Hypothalamus (tissue), 51 donors: ENCODE data around the gene SPACA4.
"Not testable (repeated sequence)": the region's sequence is repeated elsewhere in the genome, so short reads cannot be mapped to it uniquely, and the experiment has no call there.

ENCODE experiments used
- DNase-seq, 51 donors: peaks; one replicate each; lab custom pipeline; 2025; lab: John Stamatoyannopoulos, UW

Gene SPACA4

DNA sequence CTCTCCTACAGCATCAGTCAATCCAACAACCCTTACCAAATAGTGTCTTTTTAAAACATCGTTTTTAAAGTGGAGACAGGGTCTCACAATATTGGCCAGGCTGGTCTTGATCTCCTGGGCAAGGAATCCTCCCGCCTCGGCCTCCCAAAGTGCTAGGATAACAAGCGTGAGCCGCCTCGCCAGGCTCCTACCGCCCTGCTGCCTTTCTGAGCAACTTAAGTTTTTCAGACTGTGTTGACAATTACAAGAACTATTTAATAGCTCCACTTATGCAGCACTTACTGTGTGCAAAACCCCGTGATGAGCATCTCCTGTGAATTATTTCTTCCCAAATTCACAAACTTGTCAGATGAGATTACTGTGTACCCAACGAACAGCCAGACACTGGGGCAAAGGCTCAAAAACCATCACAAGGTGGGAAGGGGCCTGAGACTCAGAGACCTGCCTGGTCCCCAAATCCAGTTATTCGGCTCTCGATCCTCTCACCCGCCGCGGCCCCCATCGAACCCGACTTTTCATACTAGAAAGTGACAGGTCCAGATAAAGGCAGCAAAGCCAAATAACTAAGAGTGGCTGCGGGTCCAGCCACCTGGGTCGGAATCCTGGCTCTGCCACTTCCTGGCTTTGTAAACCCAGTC lies 11.9 kb downstream of the SPACA4 start:
- peak in 2 of 51 donors; percentile 50 to 60 for DNase-seq

DNA sequence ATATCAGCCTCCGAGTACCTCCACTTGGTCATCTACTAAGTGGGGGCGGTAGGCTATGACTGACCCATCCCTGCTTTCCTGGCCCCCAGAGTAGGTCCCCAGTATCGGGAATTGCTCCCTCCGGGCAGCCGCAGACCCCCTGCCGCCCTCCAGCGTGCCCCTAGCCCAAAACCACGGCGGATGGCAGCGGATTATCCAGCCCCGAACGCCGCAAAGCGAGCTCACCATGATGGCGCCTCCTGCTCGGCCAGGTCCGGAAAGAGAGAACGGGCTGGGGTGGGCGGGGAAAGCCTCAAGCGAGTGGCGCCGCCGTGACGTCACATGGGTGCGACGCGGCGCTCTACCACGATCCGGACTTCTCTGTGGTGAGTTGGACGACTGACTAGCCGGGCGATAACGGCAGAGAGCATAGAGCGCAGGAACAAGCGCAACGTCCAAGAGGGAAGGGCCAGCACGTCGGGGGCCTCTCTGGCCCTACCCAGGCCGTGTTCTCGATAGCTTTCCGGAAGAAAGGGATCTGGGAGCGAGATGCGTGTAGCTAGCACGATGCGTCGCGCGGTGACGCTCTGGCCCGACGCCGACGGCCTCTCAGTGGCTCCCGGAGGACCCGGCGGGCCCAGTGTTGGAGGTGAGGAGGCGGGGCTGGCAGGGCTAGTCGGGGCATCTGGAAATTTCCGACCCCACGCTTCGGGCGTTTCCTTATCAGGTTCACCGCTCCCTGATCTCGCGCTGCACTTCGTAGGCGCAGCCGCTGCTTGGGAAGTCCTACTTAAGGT lies 12.6 kb downstream of the SPACA4 start, which contains the start of the genes RPL18 and SPHK2:
TSS of gene RPL18 (minus strand) at position 263 of the 776 bp plus-strand sequence. CDS start at position 228, 35 bp downstream.
TSS of gene SPHK2 (plus strand) at position 591 of the 776 bp plus-strand sequence. CDS start 1,009 bp downstream, outside the sequence.
- peak; percentile 85 to 100 (median 98) for DNase-seq

DNA sequence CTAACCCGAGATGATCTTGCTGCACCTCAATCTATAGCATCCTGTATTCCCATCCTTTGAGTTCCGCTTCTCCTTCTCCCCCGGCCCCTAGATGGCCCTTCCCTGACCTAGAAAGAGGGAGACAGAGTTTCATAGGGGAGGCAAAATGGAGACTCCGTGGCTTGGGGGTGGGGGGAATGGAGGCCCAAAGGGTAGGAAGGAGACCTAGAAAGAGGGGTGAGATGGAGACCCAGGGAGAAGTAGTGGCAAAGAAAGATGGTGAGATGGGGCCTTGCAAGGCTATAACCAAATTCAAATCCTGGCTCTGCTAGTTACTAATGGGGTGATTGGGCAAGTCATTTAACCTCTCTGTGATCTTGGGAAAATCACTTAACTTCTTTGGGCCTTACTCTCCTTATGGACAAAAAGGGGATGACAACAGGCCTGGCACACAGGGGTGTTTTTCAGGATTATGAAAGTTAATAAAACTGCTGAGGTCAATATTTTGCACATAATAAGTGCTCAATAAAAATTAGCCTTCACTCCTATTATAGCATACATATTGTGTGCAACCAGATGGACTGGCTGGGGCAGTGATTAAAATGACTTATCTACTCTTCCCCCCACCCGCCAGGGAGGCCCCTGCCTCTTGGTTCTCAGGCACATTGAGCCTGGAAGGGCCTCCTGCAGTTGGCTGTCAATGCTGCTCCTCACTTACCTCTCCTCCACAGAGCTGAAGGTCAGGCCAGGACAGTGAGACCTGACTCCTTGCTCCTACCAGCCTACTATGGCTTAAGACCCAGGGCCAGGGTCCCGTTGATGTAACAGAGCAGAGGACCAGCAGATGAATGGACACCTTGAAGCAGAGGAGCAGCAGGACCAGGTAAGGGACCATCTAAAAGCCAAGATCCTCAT lies 13.4 kb downstream of the SPACA4 start:
- no peak for DNase-seq

DNA sequence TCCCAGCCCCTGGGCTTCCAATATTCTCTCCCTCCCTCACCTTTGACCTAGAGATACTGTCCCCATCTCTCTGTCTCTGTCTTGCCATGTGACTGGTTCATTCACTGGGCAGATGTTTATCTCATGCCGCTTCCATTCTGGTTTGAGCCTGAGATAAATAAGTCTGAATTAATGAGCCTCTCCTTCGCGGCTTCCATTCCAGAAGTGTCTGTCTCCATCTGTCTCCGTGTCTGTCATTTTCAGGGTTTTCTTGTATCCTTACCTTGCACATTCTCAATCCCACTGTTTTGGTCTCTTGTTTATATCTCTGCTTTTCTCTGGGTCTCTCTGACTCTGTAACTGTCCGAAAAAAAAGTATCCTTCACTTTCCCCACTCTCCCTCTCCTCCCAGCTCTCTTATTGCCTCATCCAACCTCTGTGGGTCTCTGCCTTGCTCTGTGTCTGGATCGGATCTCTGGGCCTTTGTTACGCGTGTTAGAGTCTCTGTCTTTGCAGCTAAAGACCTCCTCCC lies 17.1 kb downstream of the SPACA4 start:
- DNase-seq: peak in 1 of 51 donors; percentile 42

DNA sequence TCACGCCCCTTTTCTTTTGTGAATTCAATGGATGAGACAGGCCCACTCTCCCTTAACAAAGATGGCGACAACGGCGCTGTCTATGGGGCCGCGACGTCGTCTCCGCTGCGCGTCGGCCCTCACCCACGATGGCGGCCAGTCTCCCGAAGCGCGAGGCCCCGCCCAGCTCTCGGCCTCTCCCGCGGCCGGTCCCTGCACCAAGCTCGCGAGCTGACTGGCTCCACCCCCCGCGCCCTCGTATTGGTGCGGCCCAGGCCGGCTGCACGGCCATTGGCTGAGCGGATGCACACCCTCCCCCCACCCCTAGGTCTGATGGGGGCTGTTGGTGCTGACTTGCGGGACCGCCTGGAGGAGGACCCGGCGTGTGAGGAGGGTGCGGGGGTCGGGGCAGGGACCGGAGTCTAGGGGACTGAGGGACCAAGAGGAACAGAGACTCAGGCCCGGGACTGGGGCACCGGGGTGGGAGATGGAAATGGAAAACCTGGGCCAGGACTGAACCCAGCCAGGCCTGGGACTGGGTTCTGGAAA lies 17.6 kb downstream of the SPACA4 start:
- peak; percentile 64 to 99 (median 97) for DNase-seq

DNA sequence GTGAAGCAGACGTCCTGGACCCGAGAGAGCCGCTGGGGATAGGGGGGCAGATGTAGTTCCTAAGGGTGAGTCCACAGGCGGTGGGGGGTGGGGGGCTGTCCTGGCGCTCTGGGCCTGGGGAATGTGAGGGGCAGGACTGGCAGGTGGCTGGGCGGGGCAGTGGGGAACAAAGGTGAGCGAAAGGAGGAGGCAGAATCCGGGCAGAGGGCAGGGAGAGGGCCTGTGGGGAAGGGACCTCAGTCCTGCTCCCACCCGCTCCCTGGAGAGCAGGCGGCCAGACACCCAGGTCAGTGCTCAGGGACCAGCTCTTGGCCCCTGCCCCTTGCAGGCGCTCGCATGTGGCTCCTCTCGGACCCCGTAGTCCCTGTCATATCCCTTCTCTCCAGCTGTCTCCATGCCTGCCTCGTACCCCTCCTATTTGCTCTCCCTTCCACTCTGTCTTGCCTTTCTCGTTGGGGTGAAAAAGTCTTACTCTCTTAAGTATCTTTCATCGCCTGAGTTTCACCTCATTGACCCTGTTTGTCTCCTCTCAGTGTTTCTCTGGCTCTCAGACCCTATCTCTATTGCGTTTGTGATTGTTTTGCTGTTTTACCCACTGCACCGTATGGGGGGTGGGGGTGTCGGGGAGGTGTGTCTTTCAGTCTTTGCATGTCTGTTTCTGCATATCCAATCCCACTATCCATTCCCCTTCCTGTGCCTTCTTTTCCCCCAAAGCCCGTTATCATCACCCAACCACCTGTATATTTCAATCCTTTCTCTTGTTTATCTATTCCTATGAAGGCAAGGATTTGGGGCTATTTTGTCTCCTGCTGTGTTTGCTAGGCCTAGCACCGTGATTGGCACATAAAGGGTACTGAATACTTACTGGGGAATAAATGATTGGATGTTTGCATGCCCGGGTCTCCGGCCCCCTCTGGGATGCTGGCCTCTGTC lies 18.5 kb downstream of the SPACA4 start:
- peak in 1 of 51 donors; percentile 43 for DNase-seq

DNA sequence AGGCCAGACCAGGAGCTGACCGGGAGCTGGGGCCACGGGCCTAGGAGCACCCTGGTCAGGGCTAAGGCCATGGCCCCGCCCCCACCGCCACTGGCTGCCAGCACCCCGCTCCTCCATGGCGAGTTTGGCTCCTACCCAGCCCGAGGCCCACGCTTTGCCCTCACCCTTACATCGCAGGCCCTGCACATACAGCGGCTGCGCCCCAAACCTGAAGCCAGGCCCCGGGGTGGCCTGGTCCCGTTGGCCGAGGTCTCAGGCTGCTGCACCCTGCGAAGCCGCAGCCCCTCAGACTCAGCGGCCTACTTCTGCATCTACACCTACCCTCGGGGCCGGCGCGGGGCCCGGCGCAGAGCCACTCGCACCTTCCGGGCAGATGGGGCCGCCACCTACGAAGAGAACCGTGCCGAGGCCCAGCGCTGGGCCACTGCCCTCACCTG lies 19.4 kb downstream of the SPACA4 start:
- no peak for DNase-seq

DNA sequence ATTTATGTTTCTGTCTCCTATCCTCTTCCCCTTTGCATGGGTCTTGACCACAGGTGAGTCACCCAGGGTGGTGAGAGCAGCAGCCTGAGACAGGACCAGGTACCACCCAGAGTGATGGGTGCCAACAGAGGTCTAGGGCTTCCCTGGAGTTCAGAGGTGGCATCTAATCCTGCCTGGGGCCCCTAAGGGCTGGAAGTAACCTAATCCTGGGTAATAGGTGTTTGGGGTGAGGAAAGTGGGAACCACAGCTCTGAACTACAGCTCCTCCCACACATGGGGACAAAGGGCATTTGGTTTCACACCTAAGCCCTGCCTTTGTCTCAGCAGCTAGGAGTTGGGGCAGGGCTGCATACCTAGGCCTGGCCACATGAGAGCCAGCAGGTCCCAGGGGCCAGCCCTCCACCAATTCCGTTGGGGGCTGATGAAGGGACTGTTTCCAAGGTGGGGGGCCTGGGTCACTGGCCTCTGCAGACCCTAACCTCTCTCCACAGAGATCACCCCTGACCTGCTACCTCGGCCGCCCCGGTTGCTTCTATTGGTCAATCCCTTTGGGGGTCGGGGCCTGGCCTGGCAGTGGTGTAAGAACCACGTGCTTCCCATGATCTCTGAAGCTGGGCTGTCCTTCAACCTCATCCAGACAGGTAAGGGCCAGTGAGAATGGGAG lies 20.8 kb downstream of the SPACA4 start:
- no peak for DNase-seq

DNA sequence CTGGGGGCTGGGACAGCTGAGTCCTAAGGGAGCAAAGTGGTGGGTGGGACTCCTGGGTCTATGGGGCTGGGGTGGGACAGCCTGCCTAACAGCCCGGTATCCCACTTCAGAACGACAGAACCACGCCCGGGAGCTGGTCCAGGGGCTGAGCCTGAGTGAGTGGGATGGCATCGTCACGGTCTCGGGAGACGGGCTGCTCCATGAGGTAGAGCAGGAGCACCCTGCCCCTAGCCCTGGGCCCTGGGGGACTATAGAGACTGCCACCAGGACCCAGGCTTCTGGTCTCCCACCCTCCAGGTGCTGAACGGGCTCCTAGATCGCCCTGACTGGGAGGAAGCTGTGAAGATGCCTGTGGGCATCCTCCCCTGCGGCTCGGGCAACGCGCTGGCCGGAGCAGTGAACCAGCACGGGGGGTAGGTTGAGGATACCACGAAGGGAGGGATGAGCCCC lies 21.3 kb downstream of the SPACA4 start:
- DNase-seq: no peak

DNA sequence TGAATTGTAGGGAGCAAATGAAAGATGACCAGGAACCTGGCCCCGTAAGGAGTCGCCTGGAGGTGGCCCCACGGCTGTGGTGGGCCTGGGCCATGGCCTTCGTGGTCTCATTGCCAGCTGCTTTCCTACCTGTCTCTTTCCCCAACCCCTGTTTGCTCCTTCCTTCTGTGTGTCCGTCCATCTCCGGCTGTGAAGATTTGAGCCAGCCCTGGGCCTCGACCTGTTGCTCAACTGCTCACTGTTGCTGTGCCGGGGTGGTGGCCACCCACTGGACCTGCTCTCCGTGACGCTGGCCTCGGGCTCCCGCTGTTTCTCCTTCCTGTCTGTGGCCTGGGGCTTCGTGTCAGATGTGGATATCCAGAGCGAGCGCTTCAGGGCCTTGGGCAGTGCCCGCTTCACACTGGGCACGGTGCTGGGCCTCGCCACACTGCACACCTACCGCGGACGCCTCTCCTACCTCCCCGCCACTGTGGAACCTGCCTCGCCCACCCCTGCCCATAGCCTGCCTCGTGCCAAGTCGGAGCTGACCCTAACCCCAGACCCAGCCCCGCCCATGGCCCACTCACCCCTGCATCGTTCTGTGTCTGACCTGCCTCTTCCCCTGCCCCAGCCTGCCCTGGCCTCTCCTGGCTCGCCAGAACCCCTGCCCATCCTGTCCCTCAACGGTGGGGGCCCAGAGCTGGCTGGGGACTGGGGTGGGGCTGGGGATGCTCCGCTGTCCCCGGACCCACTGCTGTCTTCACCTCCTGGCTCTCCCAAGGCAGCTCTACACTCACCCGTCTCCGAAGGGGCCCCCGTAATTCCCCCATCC lies 22.1 kb downstream of the SPACA4 start:
- peak in 1 of 51 donors; percentile 14 for DNase-seq

DNA sequence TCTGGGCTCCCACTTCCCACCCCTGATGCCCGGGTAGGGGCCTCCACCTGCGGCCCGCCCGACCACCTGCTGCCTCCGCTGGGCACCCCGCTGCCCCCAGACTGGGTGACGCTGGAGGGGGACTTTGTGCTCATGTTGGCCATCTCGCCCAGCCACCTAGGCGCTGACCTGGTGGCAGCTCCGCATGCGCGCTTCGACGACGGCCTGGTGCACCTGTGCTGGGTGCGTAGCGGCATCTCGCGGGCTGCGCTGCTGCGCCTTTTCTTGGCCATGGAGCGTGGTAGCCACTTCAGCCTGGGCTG lies 22.7 kb downstream of the SPACA4 start:
- DNase-seq: no peak

DNA sequence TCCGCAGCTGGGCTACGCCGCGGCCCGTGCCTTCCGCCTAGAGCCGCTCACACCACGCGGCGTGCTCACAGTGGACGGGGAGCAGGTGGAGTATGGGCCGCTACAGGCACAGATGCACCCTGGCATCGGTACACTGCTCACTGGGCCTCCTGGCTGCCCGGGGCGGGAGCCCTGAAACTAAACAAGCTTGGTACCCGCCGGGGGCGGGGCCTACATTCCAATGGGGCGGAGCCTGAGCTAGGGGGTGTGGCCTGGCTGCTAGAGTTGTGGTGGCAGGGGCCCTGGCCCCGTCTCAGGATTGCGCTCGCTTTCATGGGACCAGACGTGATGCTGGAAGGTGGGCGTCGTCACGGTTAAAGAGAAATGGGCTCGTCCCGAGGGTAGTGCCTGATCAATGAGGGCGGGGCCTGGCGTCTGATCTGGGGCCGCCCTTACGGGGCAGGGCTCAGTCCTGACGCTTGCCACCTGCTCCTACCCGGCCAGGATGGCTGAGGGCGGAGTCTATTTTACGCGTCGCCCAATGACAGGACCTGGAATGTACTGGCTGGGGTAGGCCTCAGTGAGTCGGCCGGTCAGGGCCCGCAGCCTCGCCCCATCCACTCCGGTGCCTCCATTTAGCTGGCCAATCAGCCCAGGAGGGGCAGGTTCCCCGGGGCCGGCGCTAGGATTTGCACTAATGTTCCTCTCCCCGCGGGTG lies 23.2 kb downstream of the SPACA4 start:
- DNase-seq: peak in 26 of 51 donors; percentile 22 to 69 (median 56)

DNA sequence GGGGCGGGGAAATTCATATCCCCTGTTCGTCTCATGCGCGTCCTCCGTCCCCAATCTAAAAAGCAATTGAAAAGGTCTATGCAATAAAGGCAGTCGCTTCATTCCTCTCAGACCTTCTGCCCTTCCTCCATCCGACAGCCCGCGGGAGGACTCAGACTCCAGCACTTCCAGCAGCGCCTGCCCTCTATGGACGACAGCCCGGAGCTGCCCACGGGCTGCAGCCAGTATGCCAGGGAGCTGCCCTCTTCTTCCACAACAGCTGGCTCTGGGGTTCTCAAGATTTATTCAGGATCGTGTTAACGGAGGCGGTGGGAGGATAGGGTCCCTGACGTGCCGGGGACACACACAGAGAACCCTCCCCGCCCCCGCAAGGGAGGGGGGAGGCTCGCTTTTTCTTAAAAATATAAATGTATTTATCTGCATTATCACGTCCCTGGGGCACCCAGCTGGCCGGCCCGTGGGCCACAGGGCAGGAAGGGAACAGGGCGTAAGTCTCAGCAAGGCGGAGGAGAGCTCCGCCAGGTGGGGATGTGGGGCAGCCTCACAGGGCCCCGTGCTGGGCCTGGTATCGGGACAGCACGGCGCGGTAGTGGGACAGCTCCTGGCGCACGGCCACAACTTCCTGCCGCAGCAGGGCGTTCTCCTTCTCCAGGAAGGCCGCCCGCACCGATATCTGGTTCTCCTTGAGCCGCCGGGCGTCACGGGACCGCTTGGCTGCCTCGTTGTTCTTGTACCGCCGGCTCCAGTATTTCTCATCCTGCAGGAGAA lies 23.9 kb downstream of the SPACA4 start:
- peak in 19 of 51 donors; percentile 15 to 65 (median 39) for DNase-seq

DNA sequence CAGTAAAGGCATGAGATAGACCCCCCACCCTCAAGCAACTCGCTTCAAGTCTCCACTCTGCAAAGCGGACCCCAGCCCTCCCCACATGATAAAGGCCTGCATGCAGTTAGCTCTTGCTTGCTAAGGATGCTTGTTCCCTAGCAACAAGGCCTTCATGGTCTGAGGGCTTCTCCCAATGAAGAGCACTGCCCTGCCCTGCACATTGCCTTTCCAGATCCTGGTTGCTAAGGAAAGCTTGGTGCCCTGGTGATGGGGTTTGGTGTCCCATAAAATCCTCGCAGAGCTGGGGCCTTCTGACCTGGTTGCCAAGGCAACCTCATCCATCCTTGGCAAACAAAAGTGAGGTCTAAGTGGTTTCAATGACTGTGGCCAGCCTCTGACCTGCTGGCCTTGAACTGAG lies 24.7 kb downstream of the SPACA4 start:
- DNase-seq: peak in 4 of 51 donors; percentile 20 to 37 (median 30)

DNA sequence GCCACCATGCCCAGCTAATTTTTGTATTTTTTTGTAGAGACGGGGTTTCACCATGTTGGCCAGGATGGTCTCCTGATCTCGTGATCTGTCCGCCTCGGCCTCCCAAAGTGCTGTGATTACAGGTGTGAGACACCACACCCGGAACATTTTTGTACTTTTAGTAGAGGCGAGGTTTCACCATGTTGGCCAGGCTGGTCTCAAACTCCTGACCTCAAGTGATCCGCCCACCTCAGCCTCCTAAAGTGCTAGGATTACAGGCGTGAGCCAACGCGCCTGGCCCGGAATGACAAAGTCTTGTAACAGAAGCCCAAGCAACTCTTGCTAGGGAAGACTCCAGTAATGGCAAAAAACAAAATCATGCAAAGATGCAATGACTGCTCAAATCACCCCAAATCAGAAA lies 25.7 kb downstream of the SPACA4 start:
- DNase-seq: not testable (repeated sequence)

DNA sequence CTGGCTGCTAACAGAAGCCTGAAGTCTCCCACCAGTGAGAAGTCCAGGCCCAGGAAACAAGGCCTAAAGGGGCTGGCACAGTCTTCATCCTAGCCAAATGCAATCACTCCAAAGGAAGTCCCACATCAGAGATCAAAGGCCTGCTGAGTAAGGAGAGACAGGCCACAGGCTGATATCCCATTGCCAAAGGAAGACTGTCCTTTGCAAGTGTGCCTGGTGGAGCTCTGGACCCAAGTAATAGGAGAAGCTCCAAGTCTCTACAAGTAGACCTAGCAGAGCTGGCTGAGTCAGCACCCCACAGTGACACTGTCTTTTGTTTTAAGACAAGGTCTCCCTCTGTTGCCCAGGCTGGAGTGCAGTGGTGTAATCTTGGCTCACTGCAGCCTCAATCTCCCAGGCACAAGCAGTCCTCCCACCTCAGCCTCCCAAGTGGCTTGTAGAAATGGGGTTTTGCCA lies 26.2 kb downstream of the SPACA4 start:
- no peak for DNase-seq
